ENCODE measurements around the gene SARS2.
"Not testable (repeated sequence)": the region's sequence is repeated elsewhere in the genome, so short reads cannot be mapped to it uniquely, and the experiment has no call there.

SARS2 gene

GRCh38 chr19:38946229-38947010 lies 15.9 kb upstream of the SARS2 start:
- no peak for DNase-seq (ENCODE audit: low read depth in 2 of 2)

- no peak for DNase-seq (ENCODE audit: low read depth in 2 of 2)
These were observed 15.1 kb upstream of the SARS2 start for GRCh38 chr19:38945562-38946228.

GRCh38 chr19:38944981-38945506 lies 14.5 kb upstream of the SARS2 start:
- DNase-seq (ENCODE audit: low read depth in 2 of 2), result no peak

- DNase-seq (ENCODE audit: low read depth in 2 of 2), result no peak
These were observed 12.1 kb upstream of the SARS2 start for GRCh38 chr19:38942471-38943181.

- DNase-seq (ENCODE audit: low read depth in 2 of 2), result no peak
These were observed 11.4 kb upstream of the SARS2 start for GRCh38 chr19:38941979-38942378.

- DNase-seq (ENCODE audit: low read depth in 2 of 2), result not testable (repeated sequence)
These were observed 10.9 kb upstream of the SARS2 start for GRCh38 chr19:38941466-38941865.

GRCh38 chr19:38939957-38940356 lies 9.4 kb upstream of the SARS2 start:
- DNase-seq (ENCODE audit: low read depth in 2 of 2), result no peak

- no peak for DNase-seq (ENCODE audit: low read depth in 2 of 2)
These were observed 3.0 kb upstream of the SARS2 start for GRCh38 chr19:38933544-38933943.

GRCh38 chr19:38932425-38933179 lies 2.0 kb upstream of the SARS2 start:
- DNase-seq (ENCODE audit: low read depth in 2 of 2), result peak in 1 of 2 donors; percentile 26

GRCh38 chr19:38931521-38931793 lies 894 bp upstream of the SARS2 start:
- DNase-seq (ENCODE audit: low read depth in 2 of 2), result no peak

- DNase-seq (ENCODE audit: low read depth in 2 of 2), result peak; percentile 93 to 95
These were observed 385 bp upstream of the SARS2 start, which contains the start of gene MRPS12 for GRCh38 chr19:38930776-38931520. TSS of gene MRPS12 (plus strand) at chr19:38930944. CDS start at chr19:38931295, 351 bp downstream.

- no peak for DNase-seq (ENCODE audit: low read depth in 2 of 2)
These were observed 2.1 kb downstream of the SARS2 start for GRCh38 chr19:38928391-38929001.

GRCh38 chr19:38924388-38924787 lies 6.2 kb downstream of the SARS2 start:
- DNase-seq (ENCODE audit: low read depth in 2 of 2), result no peak

- no peak for DNase-seq (ENCODE audit: low read depth in 2 of 2)
These were observed 8.1 kb downstream of the SARS2 start for GRCh38 chr19:38922482-38922881.

- DNase-seq (ENCODE audit: low read depth in 2 of 2), result no peak
These were observed 8.9 kb downstream of the SARS2 start for GRCh38 chr19:38921420-38922274.

GRCh38 chr19:38920602-38921419 lies 9.8 kb downstream of the SARS2 start:
- no peak for DNase-seq (ENCODE audit: low read depth in 2 of 2)

- DNase-seq (ENCODE audit: low read depth in 2 of 2), result no peak
These were observed 10.5 kb downstream of the SARS2 start for GRCh38 chr19:38919837-38920601.

GRCh38 chr19:38918526-38918925 lies 12.0 kb downstream of the SARS2 start:
- no peak for DNase-seq (ENCODE audit: low read depth in 2 of 2)
